Measurements from ENCODE around the gene IDH3G.
"Not testable (repeated sequence)": the region's sequence is repeated elsewhere in the genome, so short reads cannot be mapped to it uniquely, and the experiment has no call there.

IDH3G gene

GRCh38 chrX:153746991-153747390 lies 47.2 kb downstream of the IDH3G start:
- DNase-seq, result not testable (repeated sequence)

DNA sequence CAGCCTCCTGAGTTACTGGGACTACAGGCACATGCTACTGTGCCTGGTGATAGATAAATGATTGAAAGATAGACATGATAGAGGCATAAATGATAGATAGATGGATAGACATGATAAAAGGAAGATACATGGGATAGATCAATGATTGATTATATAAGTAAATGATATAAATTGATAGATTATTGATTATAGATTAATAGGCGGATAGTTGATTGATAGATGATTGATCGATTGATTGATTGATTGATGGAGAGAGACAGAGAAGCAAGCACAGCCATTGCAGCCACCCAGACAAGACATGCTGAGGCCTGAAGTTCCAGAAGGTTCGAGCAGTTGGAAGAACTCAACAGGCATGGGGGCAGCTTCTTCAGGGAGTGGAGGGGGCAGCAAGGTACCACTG lies 47.8 kb downstream of the IDH3G start:
- DNase-seq, result no peak

DNA sequence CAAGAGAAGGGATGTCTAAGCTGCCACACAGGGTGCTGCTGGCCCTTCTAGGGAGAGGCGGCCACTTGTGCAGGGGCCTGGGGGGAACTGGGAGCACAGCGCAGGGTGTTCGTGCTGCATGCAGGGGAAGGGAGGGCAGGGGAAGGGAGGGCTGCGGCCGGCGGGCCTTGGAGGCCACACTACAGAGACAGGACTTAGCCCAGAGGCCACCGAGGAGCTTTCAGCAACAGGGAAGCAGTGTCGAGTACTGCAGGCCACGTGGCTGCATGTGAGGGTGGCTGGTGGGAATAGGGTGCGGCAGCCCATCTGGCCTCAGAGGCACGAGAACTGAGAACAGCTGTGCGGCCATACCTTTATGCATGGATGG lies 49.1 kb downstream of the IDH3G start:
- not testable (repeated sequence) for DNase-seq

DNA sequence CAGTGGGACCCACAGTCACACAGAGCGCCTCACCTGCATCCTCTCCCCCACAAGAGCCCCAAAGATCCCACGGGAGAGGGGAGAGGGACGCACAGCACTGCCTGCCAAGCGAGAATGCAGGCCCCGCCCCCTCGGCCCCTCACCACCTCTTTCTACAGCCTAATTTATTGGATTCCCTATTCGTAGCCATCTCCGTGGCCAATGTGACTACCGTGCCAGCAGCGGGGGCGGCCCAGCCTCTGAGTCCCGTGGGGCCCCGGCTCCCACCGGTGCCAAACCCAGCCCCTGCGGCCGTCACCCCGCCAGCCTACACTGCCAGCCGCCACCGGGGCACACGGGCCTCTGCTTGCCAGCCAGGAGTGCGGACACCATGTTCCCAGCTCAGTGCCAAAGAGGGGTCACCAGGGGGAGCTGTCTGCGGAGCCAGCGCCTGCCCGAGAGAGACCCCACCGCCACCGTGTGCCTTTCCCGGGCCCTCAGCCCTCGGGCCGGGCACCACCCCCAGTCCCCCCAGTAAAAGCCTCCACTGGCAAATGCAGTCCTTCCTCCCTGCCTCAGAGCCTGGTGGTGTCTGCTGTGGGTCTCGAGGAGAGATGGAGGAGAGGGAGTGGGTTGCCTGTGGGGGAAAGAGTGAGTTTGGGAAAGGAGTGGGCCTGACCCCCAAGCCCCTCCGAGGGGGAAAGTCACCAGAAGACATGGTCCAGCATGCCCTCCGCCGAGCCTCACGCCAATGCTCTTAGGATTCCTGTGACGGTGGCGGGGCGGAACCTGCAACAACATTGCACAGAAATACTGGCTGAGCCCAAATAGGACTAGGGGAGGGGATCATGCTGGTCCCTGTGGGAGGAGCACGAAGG lies 49.7 kb downstream of the IDH3G start:
- DNase-seq, result no peak

DNA sequence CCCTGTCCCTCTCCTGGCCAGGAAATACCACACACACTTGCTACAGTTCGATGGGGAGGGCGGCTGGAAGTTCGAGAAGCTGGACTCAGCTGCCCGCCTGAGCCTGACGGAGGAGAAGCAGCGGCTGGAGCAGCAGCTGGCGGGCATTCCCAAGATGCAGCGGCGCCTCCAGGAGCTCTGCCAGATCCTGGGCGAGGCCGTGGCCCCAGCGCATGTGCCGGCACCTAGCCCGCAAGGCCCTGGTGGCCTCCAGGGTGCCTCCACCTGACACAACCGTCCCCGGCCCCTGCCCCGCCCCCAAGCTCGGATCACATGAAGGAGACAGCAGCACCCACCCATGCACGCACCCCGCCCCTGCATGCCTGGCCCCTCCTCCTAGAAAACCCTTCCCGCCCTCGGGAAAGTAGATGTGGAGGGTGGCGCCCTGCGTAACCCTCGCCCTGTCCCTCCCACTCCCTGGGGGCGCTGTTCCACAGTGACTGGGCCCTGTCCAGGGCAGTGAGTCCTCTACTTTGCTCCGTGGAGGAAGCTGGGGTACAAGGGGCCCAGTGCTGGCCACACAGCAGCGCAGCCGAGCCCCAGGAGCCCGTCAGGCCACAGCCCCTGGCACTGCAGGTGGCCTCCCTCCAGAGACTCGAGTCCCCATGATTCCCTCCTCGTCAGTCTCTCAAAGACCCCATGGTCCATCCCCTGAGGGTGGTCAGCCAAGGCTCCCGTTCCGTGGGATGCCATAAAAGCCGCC lies 50.5 kb downstream of the IDH3G start:
- DNase-seq, result not testable (repeated sequence)

- not testable (repeated sequence) for DNase-seq
These were observed 51.2 kb downstream of the IDH3G start for GRCh38 chrX:153742796-153743467.

GRCh38 chrX:153742111-153742510 lies 52.1 kb downstream of the IDH3G start:
- not testable (repeated sequence) for DNase-seq

GRCh38 chrX:153741446-153741845 lies 52.7 kb downstream of the IDH3G start:
- no peak for DNase-seq

DNA sequence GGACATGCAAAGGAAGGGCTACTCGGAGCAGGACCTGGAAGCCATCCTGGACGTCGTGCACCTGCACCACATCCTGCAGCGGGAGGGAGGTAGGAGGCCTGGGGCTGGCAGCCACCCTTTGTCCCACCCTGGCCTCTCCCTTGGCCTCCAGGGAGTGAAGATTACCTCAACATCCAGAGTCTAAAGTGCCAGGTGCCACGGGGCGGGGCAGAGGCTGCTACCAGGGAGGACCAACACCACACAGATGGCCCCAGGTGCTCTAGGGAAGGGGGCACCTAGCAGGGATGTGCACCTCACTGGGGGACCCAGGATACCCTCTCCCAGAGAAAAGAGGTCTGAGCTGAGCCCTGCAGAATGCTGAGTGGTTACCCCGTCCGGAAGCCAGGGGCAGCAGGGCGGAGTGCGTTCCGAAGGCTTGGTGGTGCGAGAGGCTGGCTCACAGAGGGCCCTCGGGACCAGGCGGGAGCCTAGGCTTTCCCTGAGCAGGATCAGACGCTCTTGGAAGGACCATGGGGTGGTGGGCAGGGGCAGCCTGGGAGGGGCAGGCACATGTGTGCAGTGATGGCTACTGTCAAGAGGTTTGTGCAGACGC lies 53.4 kb downstream of the IDH3G start:
- DNase-seq, result no peak

GRCh38 chrX:153739754-153740486 lies 54.3 kb downstream of the IDH3G start:
- no peak for DNase-seq

GRCh38 chrX:153738056-153738605 lies 56.0 kb downstream of the IDH3G start:
- no peak for DNase-seq

GRCh38 chrX:153736871-153737441 lies 57.2 kb downstream of the IDH3G start:
- DNase-seq, result no peak

DNA sequence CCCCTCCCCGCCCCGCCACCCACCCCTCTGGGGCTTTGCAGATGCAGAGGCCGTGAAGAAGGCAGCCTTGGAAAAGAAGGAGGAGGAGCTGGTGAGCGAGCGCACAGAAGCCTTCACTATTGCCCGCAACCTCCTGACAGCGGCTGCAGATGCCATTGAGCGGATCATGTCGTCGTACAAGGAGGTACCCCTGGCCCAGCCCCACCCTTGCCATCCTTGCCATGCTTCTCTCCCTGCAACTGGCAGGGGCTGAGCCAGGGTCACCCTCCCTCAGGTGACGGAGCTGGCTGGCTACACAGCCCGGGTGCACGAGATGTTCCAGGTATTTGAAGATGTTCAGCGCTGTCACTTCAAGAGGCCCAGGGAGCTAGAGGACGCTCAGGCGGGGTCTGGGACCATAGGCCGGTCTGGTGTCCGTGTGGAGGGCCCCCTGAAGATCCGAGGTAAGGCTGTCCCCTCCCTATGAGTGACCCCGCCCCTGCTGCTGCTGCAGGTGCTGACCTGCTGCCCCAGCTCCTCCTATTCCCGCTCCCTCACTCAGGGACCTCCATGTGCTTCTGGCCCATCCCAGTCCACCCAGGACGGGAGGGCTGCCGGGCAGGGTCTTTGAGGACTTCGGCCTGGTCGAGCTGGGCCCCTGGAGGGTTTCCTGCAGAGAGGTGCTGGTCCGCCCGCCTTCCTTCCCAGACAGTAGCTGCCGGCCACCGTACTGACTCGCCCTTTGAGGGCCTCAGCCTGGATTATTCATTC lies 57.9 kb downstream of the IDH3G start:
- no peak for DNase-seq

Data from stimulated activated CD4-positive, alpha-beta T cell treated with anti-CD3 and anti-CD28 coated beads, Interleukin-2, amount 100 ng/mL, for 24 hours (primary cell).